ENCODE results near the gene MALRD1. TPM values are rescaled to one million over a fixed set of nuclear protein-coding genes. Genes with fewer than 3 reads are reported as not detected.

MALRD1 gene
- total and polyA plus RNA-seq, 2 of the 8 experiments (the other 6 are each of a cell fraction or from before 2014, with no cell fraction given) = 0.32 to 0.35 TPM

DNA sequence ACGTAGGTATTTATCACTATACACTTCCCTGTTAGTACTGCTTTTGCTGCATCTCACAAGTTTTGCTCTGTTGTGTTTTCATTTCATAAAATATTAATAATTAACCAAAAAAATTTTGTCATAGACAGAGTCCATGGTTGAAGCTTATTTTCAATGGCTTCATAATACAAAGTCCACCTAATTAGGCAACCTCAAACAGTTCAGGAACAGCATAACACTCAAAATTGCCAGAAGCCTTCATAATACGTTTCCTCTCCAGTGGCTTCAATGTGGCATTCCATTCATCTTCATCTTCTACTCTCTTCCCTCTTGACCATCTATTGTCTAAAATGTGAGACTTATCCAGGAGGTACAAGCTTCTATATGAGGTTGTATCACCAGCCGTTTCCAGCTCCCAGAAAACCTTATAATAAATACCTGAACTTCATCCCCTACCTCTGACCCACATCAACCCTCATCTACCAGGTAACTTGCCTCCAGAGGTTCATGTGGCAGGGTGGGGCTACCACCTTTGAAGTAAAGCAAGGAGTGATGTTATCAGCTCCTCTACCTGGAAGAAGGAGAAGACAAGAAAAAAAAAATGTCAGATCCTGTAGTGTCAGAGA is 337.3 kb downstream of the MALRD1 start:
- Histone ChIP-seq H3K23me2 (ENCODE audit: low read depth, low read length) (no peaks in the 10 kb centered on the region), H2AFZ (ENCODE audit: low read length) (no peak overlapping the region), H2AK5ac (ENCODE audit: low read depth, low read length) (no peak overlapping the region), H3K27ac (ENCODE audit: low read depth, low read length) (no peak overlapping the region), H3K79me1 (ENCODE audit: low read depth, low read length) (no peaks in the 10 kb centered on the region), H3K56ac (replicated peaks; ENCODE audit: insufficient read length, low read depth, low read length) (no peak overlapping the region), H3K18ac (ENCODE audit: extremely low read depth, low read length) (no peak overlapping the region), H4K20me1 (replicated peaks in 1 of 2; ENCODE audit: control insufficient read depth in 1 of 2, insufficient read depth in 2 of 2, low read length in 2 of 2) (no peaks in the 10 kb centered on the region), H4K91ac (replicated peaks; ENCODE audit: insufficient read length, low read length) (no peak overlapping the region), H2BK5ac (ENCODE audit: low read depth, low read length) (no peak overlapping the region), H2BK120ac (replicated peaks; ENCODE audit: low read depth, low read length) (no peak overlapping the region), H2BK12ac (ENCODE audit: low read depth, low read length) (no peak overlapping the region), H3K4me1 (replicated peaks in 1 of 4; ENCODE audit: control insufficient read depth in 3 of 4, insufficient read depth in 4 of 4, low read length in 3 of 4) (no peaks in the 10 kb centered on the region), H2BK15ac (ENCODE audit: low read length) (no peak overlapping the region), H3K27me3 (replicated peaks in 1 of 4; ENCODE audit: control insufficient read depth in 3 of 4, extremely low read depth in 1 of 4, insufficient read depth in 3 of 4, low read length in 3 of 4) (no peaks in the 10 kb centered on the region), H3K9ac (replicated peaks in 1 of 4; ENCODE audit: extremely low read depth in 1 of 4, low read depth in 3 of 4, low read length in 3 of 4) (no peak overlapping the region), H3K4me3 (ENCODE audit: extremely low read depth in 1 of 4, insufficient read depth in 2 of 4, low read depth in 3 of 4, low read length in 4 of 4) (no peak overlapping the region), H4K5ac (ENCODE audit: insufficient read length, low read depth, low read length) (no peak overlapping the region), H3K4ac (replicated peaks; ENCODE audit: insufficient read length, low read depth, low read length) (no peak overlapping the region), H3K14ac (ENCODE audit: insufficient read length) (no peak overlapping the region), H4K8ac (ENCODE audit: extremely low read depth, insufficient read depth, low read length) (no peak overlapping the region), H3K23ac (ENCODE audit: insufficient read length) (no peak overlapping the region), H3K79me2 (ENCODE audit: control insufficient read depth in 1 of 2, insufficient read depth in 2 of 2, low read length in 2 of 2) (no peaks in the 10 kb centered on the region), H2BK20ac (ENCODE audit: low read length) (no peak overlapping the region), H3K36me3 (ENCODE audit: control insufficient read depth in 2 of 4, insufficient read depth in 4 of 4, low read length in 3 of 4) (no peaks in the 10 kb centered on the region), H3K4me2 (ENCODE audit: insufficient read depth in 1 of 2, low read depth in 2 of 2, low read length in 2 of 2) (no peak overlapping the region), H3K9me3 (ENCODE audit: insufficient read depth in 2 of 2, low read depth in 1 of 2, low read length in 1 of 2) (0 out of 4 replicates have a peak, but pooled peaks cover 0 to 4% of the 10 kb centered on the region in 2 experiments)
- TF ChIP-seq NRF1 (IDR thresholded peaks at IDR 0.05; ENCODE audit: low read depth, low read length) = no peak
- no peak for TF ChIP-seq TCF12 (IDR thresholded peaks at IDR 0.05; ENCODE audit: low read depth, low read length)
- no peak for TF ChIP-seq HDAC6 (IDR thresholded peaks at IDR 0.05; ENCODE audit: low read depth, low read length)
- TF ChIP-seq EP300 (IDR thresholded peaks at IDR 0.05; ENCODE audit: borderline replicate concordance in 1 of 2, low read depth in 2 of 2, low read length in 2 of 2) = no peak
- no peak for TF ChIP-seq FOSL1 (IDR thresholded peaks at IDR 0.05; ENCODE audit: insufficient read depth, low read depth, low read length)
- no peak for TF ChIP-seq TBP (IDR thresholded peaks at IDR 0.05; ENCODE audit: low read depth, low read length)
- no peak for TF ChIP-seq SRF (IDR thresholded peaks at IDR 0.05; ENCODE audit: low read depth, low read length)
- no peak for TF ChIP-seq JUN (IDR thresholded peaks at IDR 0.05; ENCODE audit: low read depth, low read length)
- TF ChIP-seq EGR1 (IDR thresholded peaks at IDR 0.05; ENCODE audit: borderline replicate concordance, low read depth, low read length) = no peak
- 90% methylated on average over 3 of the region's 3 CpGs; no CpG with 5 or more reads in 1 of the 2 experiments for WGBS, 2 experiments (ENCODE audit: extremely low coverage in 1 of 2, insufficient coverage in 1 of 2, insufficient read length in 1 of 2, insufficient replicate concordance in 2 of 2, low coverage in 1 of 2, low lambda C conversion rate in 2 of 2, missing lambda C conversion rate in 1 of 2)
- DNase-seq (ENCODE audit: low read depth in 1 of 2, low spot score in 2 of 2) = no peak
- ChIA-PET POLR2A (ENCODE audit: partially characterized antibody) (no interaction called here), CTCF (ENCODE audit: partially characterized antibody) (interaction anchor here (0.6 to 1.1 kb wide), 2 partner anchors 14 to 204 kb away, joined by 3 read pairs; no protein-coding TSS in a partner anchor)
- FAIRE-seq = no peak
